Epithelial cell of proximal tubule (primary cell): Measurements from ENCODE around the gene USP12. TPM values are rescaled to one million over a fixed set of nuclear protein-coding genes. Genes with fewer than 3 reads are reported as not detected.
"Not testable (repeated sequence)": the region's sequence is repeated elsewhere in the genome, so short reads cannot be mapped to it uniquely, and the experiment has no call there.

Experiments
- DNase-seq: peaks from one replicate; pipeline ENCODE4 v3.0.0-alpha.2; 2011; ENCODE audit warnings: low read depth
- H3K4me3 ChIP-seq: 2 replicates; pipeline ENCODE4 v1.5.1; 2011; ENCODE audit warnings: low read depth, mild to moderate bottlenecking, low read length
- total RNA-seq: library from RNA; depleted of rRNA; stranded (reverse); fragments of >200 nt; gene quantifications from 2 replicates; pipeline ENCODE4 v1.2.3, GENCODE V29; 2015
- TF ChIP-seq, protein P1 (sequence below): conservative IDR thresholded peaks from 2 replicates; pipeline ENCODE4 v1.5.1; 2012; ENCODE audit warnings: low read depth, mild to moderate bottlenecking, low read length

Gene USP12
- total RNA-seq, 1 donor from 2014 or later = 14.1 TPM

DNA sequence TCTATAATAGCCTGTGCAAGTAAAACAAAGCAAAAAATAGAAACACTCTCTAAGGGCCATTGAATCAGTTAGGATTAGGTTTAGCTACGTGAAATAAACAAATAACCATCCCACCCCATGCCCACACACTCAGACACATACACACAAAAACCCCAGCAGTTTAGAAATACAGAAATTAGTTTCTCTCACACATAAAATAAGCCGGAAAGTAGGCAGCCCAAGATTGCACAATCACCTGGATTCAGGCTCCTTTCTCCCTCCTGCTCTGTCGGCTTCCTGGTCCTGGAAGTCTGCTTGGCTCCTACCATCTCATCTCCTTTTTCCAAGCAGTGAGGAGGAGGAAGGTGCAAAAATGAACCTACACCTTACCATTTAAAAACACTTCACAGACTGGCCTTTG, 22.6 kb upstream of the USP12 start:
- H3K4me3 ChIP-seq = no peak overlapping the region
- TF ChIP-seq, protein P1, sequence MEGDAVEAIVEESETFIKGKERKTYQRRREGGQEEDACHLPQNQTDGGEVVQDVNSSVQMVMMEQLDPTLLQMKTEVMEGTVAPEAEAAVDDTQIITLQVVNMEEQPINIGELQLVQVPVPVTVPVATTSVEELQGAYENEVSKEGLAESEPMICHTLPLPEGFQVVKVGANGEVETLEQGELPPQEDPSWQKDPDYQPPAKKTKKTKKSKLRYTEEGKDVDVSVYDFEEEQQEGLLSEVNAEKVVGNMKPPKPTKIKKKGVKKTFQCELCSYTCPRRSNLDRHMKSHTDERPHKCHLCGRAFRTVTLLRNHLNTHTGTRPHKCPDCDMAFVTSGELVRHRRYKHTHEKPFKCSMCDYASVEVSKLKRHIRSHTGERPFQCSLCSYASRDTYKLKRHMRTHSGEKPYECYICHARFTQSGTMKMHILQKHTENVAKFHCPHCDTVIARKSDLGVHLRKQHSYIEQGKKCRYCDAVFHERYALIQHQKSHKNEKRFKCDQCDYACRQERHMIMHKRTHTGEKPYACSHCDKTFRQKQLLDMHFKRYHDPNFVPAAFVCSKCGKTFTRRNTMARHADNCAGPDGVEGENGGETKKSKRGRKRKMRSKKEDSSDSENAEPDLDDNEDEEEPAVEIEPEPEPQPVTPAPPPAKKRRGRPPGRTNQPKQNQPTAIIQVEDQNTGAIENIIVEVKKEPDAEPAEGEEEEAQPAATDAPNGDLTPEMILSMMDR = no peak
- no peak for DNase-seq

DNA sequence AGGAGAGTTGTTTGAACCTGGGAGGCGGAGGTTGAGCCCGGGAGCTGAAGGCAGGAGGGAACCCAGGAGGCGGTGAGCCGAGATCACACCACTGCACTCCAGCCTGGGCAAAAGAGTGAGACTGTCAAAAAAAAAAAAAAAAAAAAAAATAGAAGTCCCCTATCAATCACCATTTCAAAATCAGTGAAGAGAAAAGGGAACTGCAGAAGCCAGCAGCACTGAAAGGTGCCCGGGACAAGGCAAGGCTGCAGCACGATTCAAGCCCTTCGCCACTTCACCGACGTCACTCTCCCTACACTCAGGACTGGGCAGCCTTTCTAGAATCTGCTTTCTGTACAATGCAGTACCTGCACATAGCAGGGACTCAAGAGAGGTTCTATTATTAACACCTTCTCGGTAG, 21.9 kb upstream of the USP12 start:
- TF ChIP-seq, protein P1 = no peak
- no peak for DNase-seq
- H3K4me3 ChIP-seq = no peak overlapping the region

DNA sequence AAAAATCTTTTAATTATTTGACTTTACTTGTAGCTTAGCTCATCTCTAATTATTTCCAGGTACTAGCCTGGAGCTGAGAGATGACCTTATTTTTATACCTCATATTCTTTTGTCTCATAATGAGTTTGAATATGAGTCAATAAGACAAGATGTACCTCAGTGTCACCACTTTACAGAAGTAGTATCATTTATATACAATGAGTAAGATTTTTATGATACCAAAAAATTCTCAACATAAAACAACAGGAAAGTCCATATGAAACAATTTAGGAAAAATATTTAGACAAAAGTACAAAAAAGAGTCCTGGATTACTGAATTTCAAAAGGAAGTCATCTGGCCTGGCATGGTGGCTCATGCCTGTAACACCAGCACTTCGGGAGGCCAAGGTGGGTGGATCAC, 21.4 kb upstream of the USP12 start:
- no peak for DNase-seq
- no peak overlapping the region for H3K4me3 ChIP-seq
- TF ChIP-seq, protein P1 = no peak

DNA sequence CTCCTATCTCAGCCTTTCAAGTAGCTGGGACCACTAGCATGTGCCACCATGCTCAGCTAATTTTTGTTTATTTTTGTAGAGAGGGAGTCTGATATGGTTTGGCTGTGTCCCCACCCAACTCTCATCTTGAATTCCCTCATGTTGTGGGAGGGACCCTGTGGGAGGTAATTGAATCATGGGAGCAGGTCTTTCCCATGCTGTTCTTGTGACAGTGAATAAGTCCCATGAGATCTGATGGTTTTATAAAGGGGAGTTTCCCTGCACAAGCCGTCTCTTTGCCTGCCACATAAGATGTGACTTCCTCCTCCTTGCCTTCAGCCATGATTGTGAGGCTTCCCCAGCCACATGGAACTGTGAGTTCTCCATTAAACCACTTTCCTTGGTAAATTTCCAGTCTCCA, 20.8 kb upstream of the USP12 start:
- not testable (repeated sequence) for H3K4me3 ChIP-seq, DNase-seq

DNA sequence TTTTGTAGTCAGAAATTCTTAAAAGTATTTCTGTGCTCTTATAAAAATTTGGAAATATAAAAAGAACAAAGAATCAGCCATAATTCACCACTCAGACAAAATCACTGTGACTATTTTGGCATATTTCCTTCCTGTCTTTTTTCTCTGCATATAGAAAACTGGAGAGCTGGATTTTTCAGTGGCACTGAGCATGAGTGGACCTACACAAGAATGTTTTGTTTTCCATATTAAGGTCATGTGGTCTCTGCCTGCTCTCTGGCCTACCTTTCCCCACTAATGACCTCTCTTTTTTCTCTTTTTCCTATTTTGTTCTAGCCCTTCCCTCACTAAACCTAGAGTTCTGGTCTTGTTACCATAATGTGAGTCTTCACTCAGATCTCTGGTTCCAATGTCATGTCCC, 17.6 kb upstream of the USP12 start:
- no peak overlapping the region for H3K4me3 ChIP-seq
- TF ChIP-seq, protein P1 = no peak
- DNase-seq = no peak

DNA sequence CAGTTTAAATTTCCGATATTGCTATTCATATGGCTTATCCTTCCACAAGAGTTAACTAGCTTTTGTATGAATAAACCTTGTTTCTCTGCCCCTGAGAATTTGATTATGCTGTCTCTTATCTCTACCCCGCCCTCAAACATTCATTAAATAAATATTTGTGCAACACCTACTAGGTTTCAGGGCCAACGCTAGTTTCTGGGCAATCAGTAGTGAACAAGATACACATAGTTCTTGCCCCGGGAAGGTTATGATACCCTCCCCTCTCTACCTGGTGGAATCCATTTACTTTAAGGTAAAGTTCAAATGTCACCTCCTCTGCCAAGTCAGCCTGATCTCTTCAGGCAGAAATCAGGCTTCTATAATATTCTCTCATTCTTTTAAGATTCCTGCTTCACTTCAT, 16.6 kb upstream of the USP12 start:
- TF ChIP-seq, protein P1 = no peak
- DNase-seq = no peak

DNA sequence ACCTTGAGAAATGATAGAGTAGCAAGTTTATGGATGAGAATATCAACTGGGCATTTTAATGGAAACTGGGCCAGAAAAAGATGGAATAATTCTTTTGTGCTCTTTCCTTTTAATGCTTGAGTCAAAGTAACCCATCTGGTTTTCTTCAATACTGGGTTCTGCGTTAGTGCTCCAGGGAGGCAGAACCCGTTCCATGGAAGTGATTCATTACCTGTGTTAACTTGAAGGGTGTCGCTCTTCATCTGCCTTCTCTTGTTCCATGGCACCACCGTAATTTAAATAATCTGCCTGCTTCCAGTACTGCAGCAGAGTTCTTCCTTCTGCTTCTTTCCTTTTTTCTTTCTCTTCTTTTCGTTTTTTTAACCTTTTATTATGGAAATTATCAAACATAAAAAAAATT, 14.7 kb upstream of the USP12 start:
- no peak overlapping the region for H3K4me3 ChIP-seq
- TF ChIP-seq, protein P1 = no peak
- no peak for DNase-seq

More for the DNA sequence above, 16.6 kb upstream of the USP12 start:
- H3K4me3 ChIP-seq = no peak overlapping the region

DNA sequence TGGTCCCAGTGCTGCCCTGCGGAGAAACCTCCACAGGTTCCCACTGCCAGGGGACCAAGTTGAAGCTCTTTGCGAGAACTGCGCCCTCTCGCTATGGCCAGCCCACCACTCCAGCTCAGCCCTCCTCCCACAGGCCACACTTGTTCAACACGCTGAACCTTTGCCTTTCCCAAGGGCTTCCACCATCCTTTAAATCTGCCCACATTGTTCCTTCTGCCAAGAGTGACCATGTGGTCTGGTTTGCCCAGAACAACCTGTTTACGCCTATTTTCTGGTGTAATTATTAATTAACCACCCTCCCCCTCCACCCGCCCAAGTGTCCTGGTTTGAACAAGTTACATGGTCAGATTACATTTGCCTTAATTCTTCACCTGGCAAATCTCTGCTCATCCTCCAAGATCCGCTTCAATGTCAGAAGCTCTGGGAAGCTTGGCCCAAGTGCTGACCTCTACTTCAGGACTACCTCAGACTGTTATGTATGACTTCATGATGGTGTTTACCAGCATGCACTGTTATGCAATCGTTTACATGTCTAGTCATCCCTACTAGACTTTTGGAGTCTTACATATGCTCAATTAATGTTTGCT, 12.0 kb upstream of the USP12 start:
- no peak overlapping the region for H3K4me3 ChIP-seq
- TF ChIP-seq, protein P1 = no peak
- DNase-seq = peak; percentile 97
